B cell (primary cell): ENCODE data around the gene RIPOR3.

Experiments used
- EZH2 ChIP-seq: IDR thresholded peaks from 2 replicates; pipeline ENCODE4 v1.6.1; 2012; ENCODE audit warnings: borderline replicate concordance, low read depth, mild to moderate bottlenecking, moderate library complexity, low read length; ENCODE audit not compliant: insufficient read depth, poor library complexity, severe bottlenecking
- TF ChIP-seq, protein P1 (sequence below): fragments of 200-600 bp; IDR thresholded peaks from one replicate; pipeline ENCODE4 v1.8.0; 2022; ENCODE audit warnings: antibody characterized with exemption, mild to moderate bottlenecking

DNA sequence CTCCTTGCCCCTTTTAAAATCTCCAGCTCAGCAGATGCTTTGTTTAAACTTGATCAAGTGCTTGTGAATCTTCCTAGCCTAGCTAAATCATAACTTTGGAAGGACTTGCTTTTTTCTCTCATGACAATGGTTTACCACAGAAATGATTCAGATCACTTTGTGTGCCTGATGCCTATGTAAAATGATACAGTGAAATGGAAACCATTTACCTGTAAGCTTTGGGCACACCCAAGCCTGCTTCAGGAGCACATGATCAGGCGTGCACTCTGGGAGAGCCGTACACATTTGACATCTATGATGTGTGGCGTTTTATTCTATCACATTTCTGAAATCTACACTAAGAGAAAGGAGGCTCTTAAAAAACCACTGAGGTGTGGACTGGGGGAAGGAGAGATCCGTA lies 140.1 kb downstream of the RIPOR3 start:
- TF ChIP-seq, protein P1, sequence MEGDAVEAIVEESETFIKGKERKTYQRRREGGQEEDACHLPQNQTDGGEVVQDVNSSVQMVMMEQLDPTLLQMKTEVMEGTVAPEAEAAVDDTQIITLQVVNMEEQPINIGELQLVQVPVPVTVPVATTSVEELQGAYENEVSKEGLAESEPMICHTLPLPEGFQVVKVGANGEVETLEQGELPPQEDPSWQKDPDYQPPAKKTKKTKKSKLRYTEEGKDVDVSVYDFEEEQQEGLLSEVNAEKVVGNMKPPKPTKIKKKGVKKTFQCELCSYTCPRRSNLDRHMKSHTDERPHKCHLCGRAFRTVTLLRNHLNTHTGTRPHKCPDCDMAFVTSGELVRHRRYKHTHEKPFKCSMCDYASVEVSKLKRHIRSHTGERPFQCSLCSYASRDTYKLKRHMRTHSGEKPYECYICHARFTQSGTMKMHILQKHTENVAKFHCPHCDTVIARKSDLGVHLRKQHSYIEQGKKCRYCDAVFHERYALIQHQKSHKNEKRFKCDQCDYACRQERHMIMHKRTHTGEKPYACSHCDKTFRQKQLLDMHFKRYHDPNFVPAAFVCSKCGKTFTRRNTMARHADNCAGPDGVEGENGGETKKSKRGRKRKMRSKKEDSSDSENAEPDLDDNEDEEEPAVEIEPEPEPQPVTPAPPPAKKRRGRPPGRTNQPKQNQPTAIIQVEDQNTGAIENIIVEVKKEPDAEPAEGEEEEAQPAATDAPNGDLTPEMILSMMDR = no peak
- no peak for TF ChIP-seq EZH2
